Choroid plexus epithelial cell (primary cell): ENCODE measurements around the gene ZNF19.

Source experiments
- DNase-seq: peaks from one replicate; pipeline ENCODE4 v3.0.0-alpha.2; 2010; ENCODE audit warnings: low read depth
- H3K4me3 ChIP-seq: 2 replicates; pipeline ENCODE4 v1.5.1; 2011; ENCODE audit warnings: low read depth, mild to moderate bottlenecking, control low read depth, low read length, moderate library complexity
- TF ChIP-seq, protein P1 (sequence below): conservative IDR thresholded peaks from 2 replicates; pipeline ENCODE4 v1.5.1; 2011; ENCODE audit warnings: low read depth, mild to moderate bottlenecking, control low read depth, inconsistent platforms, low read length, moderate library complexity

Gene ZNF19

DNA sequence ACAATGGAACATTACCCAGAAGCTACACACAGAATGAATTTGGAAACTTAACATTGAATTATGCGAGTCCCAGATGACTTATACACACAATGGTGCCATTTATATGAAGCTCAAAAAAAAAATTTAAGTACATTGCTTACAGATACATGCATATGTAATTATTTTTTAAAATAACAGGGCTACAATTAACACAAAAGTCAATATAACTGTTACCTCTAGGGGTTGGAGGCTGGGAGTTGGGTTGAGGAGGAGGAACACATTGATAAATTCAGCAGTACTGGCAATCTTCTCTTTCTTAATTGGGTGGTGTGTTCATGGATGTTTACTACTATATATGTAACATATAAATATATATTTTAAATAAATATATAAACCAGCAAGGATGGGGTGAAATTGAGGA is 28.2 kb downstream of the ZNF19 start:
- H3K4me3 ChIP-seq = no peak overlapping the region
- TF ChIP-seq, protein P1, sequence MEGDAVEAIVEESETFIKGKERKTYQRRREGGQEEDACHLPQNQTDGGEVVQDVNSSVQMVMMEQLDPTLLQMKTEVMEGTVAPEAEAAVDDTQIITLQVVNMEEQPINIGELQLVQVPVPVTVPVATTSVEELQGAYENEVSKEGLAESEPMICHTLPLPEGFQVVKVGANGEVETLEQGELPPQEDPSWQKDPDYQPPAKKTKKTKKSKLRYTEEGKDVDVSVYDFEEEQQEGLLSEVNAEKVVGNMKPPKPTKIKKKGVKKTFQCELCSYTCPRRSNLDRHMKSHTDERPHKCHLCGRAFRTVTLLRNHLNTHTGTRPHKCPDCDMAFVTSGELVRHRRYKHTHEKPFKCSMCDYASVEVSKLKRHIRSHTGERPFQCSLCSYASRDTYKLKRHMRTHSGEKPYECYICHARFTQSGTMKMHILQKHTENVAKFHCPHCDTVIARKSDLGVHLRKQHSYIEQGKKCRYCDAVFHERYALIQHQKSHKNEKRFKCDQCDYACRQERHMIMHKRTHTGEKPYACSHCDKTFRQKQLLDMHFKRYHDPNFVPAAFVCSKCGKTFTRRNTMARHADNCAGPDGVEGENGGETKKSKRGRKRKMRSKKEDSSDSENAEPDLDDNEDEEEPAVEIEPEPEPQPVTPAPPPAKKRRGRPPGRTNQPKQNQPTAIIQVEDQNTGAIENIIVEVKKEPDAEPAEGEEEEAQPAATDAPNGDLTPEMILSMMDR = no peak
- no peak for DNase-seq

DNA sequence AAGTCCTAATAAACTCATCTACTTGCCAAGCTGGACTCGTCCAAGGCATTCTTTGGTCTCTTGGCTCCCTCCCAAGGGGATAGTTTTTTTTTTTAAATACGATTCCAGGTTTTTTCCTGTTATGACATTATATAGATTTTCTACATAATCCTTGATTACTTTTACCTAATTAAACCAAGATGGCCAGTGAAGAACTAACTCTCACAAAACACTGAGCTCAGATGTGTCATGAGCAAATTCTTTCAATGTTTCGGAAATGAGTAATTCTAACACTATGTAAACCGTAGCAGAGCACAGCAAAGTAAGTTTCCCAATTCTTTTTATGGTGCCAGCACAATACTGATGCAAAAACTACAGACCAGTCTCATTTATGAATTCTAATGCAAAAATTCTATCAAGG is 28.9 kb downstream of the ZNF19 start:
- H3K4me3 ChIP-seq = no peak overlapping the region
- DNase-seq = peak; percentile 80
- TF ChIP-seq, protein P1 = no peak

DNA sequence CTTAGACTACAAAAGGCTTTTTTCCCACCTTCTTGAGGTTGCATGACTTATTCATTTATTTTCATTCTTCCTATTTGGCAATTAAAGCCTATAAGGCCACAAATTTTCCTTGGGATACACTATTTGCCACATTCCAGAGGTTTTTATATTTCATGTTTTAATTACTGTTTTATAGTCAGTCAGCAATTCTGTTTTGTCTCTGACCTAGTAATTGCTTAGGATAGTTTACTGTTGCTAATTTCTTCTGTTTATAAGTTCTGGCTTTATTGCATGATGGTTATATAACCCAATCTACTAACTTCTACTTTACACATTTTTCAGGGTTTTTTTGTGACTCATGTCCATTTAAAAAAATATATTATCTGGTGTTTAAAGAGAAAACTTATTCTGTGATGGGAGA is 29.6 kb downstream of the ZNF19 start:
- no peak overlapping the region for H3K4me3 ChIP-seq
- TF ChIP-seq, protein P1 = no peak
- no peak for DNase-seq

DNA sequence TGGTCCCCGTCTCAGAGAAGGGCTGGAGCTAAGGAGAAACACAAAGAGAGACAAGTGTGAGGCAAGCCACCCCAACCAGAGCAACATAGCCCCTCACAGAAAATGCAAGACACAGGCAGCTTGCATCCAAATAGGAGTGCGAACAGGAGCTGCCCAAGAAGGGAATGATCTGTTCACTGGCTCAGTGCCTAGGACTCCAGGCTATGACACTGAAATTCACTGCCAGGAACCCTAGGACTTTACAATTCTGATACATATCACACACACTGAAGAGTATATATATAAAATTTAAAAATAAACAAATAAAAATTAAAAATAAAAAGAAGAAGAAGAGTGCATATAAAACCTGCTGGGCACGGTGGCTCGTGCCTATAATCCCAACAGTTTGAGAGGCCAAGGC is 32.3 kb downstream of the ZNF19 start:
- DNase-seq = no peak
- TF ChIP-seq, protein P1 = no peak
- no peak overlapping the region for H3K4me3 ChIP-seq

DNA sequence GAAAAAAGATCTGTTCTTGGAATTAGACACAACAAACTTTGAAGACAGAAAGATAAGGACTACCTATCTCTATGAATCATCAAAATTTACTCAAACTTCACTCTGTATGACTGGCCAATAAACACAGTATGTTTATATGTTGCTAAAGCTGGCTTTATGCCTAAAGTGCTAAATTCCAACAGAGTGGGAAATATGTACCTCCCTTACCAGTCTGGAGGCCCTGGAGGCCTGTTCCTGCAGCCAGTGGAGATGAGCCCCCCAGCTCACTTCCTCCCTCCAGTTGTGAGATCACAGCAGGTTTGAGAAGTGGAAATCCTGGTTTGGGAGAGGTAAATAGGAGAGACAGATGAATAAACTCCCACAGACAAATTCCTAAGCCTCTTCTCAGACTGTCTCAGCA is 36.1 kb downstream of the ZNF19 start:
- H3K4me3 ChIP-seq = no peak overlapping the region
- DNase-seq = peak; percentile 37
- TF ChIP-seq, protein P1 = no peak

DNA sequence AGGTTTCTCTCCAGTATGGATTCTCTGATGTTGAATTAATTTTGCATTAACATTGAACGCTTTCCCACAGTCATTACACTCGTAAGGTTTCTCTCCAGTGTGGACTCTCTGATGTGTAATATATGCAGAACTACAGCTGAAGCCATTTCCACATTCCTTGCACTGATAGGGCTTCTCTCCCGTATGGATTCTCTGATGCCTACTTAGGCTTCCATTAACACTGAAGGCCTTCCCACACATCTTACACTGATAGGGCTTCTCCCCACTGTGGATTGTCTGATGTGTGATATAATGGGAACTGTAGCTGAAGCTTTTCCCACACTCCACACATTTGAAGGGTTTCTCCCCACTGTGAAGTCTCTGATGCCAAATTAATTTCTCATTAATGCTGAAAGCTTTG is 40.1 kb downstream of the ZNF19 start:
- TF ChIP-seq, protein P1 = no peak
- H3K4me3 ChIP-seq = no peak overlapping the region
- DNase-seq = no peak

DNA sequence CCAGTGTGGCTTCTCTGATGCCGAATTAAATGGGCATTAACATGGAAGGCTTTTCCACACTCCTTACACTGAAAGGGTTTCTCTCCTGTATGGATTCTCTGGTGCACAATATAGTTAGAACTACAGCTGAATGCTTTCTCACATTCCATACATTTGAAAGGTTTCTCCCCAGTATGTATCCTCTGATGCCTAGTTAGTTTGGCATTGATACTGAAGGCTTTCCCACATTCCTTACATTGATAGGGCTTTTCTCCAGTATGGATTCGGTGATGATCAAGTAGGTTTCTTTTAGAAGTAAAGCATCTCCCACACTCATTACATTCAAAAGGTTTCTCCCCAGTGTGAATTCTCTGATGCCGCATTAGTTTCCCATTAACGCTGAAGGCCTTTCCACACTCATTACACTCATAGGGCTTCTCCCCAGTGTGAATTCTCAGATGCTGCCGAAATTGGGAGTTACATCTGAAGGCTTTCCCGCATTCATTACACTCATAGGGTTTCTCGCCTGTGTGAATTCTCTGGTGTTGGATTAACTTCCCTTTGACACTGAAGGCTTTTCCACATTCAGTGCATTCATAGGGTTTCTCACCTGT is 40.8 kb downstream of the ZNF19 start:
- no peak for DNase-seq
- TF ChIP-seq, protein P1 = no peak
- no peak overlapping the region for H3K4me3 ChIP-seq
